OCI-LY7 (cell line): ENCODE results near the gene GGT5.

Experiments used
- EZH2phosphoT487 ChIP-seq: fragments of 200-600 bp; sonication (generic); IDR thresholded peaks from 2 replicates; pipeline ENCODE4 v1.6.1; 2018; ENCODE audit warnings: low read depth, borderline replicate concordance, mild to moderate bottlenecking, mixed run types, antibody characterized with exemption, low read length, moderate library complexity, mixed read lengths
- TF ChIP-seq, protein P1 (sequence below): fragments of 200-600 bp; sonication (generic); conservative IDR thresholded peaks from 2 replicates; pipeline ENCODE4 v1.5.1; 2014; ENCODE audit warnings: mild to moderate bottlenecking, antibody characterized with exemption, low read length, moderate library complexity, mixed read lengths

DNA sequence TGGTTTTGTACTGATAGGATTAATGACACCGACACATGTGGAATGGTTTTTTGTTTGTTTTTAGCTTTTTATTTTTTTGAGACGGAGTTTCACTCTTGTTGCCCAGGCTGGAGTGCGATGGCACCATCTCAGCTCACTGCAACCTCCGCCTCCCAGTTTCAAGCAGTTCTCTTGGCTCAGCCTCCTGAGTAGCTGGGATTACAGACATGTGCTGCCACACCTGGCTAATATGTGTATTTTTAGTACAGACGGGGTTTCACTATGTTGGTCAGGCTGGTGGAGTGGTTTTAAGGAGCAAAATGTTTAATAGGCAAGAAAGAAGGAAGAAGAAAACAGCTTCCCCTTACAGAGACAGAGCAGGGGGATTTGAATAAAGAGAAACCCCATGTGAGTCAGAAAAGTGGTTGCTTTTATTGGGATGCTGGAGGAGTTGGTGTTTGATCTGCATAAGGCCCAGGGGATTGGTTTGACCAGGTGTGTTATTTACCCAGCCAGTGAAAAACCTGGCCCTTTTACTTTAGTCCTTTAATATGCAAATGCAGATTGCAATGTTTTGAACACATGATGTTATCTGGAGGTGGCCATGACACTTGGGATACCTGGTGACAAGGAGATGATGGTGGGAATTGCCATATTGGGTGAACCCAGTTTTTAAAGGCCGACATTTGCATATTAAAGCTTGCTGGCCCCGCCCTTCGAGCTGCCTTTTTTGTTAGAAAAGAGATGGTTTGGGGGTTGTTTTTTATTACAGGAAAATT is 39.3 kb downstream of the GGT5 start:
- TF ChIP-seq, protein P1, sequence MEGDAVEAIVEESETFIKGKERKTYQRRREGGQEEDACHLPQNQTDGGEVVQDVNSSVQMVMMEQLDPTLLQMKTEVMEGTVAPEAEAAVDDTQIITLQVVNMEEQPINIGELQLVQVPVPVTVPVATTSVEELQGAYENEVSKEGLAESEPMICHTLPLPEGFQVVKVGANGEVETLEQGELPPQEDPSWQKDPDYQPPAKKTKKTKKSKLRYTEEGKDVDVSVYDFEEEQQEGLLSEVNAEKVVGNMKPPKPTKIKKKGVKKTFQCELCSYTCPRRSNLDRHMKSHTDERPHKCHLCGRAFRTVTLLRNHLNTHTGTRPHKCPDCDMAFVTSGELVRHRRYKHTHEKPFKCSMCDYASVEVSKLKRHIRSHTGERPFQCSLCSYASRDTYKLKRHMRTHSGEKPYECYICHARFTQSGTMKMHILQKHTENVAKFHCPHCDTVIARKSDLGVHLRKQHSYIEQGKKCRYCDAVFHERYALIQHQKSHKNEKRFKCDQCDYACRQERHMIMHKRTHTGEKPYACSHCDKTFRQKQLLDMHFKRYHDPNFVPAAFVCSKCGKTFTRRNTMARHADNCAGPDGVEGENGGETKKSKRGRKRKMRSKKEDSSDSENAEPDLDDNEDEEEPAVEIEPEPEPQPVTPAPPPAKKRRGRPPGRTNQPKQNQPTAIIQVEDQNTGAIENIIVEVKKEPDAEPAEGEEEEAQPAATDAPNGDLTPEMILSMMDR, result no peak
- no peak for TF ChIP-seq EZH2phosphoT487
